Activated naive CD8-positive, alpha-beta T cell treated with anti-CD3 and anti-CD28 coated beads, Interleukin-2, amount 50 U/mL, for 24 hours (primary cell): ENCODE results near the gene CREB5.

Experiments
- ATAC-seq: fragments of 150-1000 bp; cut with Tn5 transposase; one replicate; pipeline ENCODE4 v1.10.0; 2021
- DNase-seq: peaks from one replicate; pipeline ENCODE4 v3.0.0; 2021
- H3K27ac Mint-ChIP-seq: one replicate; pipeline ENCODE4 v1.8.0; 2021; ENCODE audit warnings: mild to moderate bottlenecking, mixed read lengths
- H3K27me3 Mint-ChIP-seq: one replicate; pipeline ENCODE4 v1.8.0; 2021; ENCODE audit warnings: mixed read lengths
- H3K36me3 Mint-ChIP-seq: one replicate; pipeline ENCODE4 v1.8.0; 2021; ENCODE audit warnings: low read depth, mixed read lengths
- H3K4me1 Mint-ChIP-seq: one replicate; pipeline ENCODE4 v1.8.0; 2021; ENCODE audit warnings: mixed read lengths
- H3K4me3 Mint-ChIP-seq: one replicate; pipeline ENCODE4 v1.8.0; 2021; ENCODE audit warnings: mild to moderate bottlenecking, moderate library complexity, mixed read lengths
- H3K9me3 Mint-ChIP-seq: one replicate; pipeline ENCODE4 v1.8.0; 2021; ENCODE audit warnings: mixed read lengths

Gene CREB5

GRCh38 chr7:28623863-28624262 is 211.5 kb downstream of the CREB5 start:
- no peak overlapping the region for H3K4me3 Mint-ChIP-seq
- H3K9me3 Mint-ChIP-seq, result no peaks in the 10 kb centered on the region
- no peak for ATAC-seq
- no peaks in the 10 kb centered on the region for H3K36me3 Mint-ChIP-seq
- no peak overlapping the region for H3K27ac Mint-ChIP-seq
- H3K4me1 Mint-ChIP-seq, result no peaks in the 10 kb centered on the region
- no peak for DNase-seq
- H3K27me3 Mint-ChIP-seq, result peaks cover 1% of the 10 kb centered on the region

- ATAC-seq, result no peak
- Mint-ChIP-seq H3K4me3 (no peak overlapping the region), H3K27me3 (peaks cover 1% of the 10 kb centered on the region), H3K4me1 (no peaks in the 10 kb centered on the region), H3K27ac (no peak overlapping the region), H3K9me3 (no peaks in the 10 kb centered on the region), H3K36me3 (no peaks in the 10 kb centered on the region)
- DNase-seq, result no peak
Measured at GRCh38 chr7:28625432-28625831, 213.1 kb downstream of the CREB5 start.

GRCh38 chr7:28626221-28626620 is 213.9 kb downstream of the CREB5 start:
- Mint-ChIP-seq H3K4me1 (no peaks in the 10 kb centered on the region), H3K36me3 (no peaks in the 10 kb centered on the region), H3K9me3 (no peaks in the 10 kb centered on the region), H3K27me3 (peaks cover 1% of the 10 kb centered on the region), H3K4me3 (no peak overlapping the region), H3K27ac (no peak overlapping the region)
- ATAC-seq (no peak), DNase-seq (no peak)

- Mint-ChIP-seq H3K36me3 (no peaks in the 10 kb centered on the region), H3K27ac (no peak overlapping the region), H3K4me3 (no peak overlapping the region), H3K9me3 (no peaks in the 10 kb centered on the region), H3K4me1 (no peaks in the 10 kb centered on the region), H3K27me3 (peaks cover 1% of the 10 kb centered on the region)
- no peak for ATAC-seq
- DNase-seq, result peak; percentile 8
Measured at GRCh38 chr7:28626624-28627262, 214.4 kb downstream of the CREB5 start.

DNA sequence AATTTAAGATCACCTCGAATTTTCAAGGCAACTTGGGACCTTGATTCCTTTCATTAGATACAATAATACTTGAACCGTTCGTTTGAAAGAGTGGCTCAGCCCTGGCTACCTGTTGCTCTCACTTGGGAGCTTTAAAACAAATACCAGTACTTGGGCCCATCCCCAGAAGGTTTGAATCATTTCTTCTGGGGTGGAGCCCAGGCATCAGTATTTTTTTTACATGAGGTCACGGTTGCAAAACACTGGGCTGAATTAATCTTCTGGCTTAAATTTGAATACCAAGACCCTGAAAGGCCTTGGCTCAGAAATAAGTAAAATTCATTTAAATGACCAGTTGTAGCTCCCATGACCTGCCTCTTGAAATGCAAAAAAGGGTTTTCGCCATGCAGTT is 214.9 kb downstream of the CREB5 start:
- DNase-seq (no peak), ATAC-seq (no peak)
- Mint-ChIP-seq H3K4me3 (no peak overlapping the region), H3K9me3 (no peaks in the 10 kb centered on the region), H3K27me3 (peaks cover 1% of the 10 kb centered on the region), H3K27ac (no peak overlapping the region), H3K36me3 (no peaks in the 10 kb centered on the region), H3K4me1 (no peaks in the 10 kb centered on the region)

DNA sequence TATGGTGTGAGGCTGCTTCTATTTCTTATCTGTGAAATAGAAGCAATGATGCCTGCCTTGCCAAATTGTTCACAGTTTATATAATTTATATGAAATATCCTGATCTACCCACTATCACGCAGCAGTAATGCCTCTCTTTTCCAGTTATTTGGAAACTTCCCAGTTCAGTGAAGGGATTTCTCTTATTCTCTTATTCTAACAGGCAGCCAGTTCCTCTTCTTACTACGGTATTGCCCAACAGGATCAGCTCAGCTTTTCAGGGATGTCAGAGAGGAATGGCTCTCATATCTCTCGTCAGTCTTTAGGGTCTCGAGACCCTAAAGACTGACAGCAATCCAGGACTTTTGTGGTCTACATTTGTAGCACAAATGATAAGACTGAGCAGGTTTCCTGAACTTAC is 215.6 kb downstream of the CREB5 start:
- Mint-ChIP-seq H3K27me3 (peaks cover 1% of the 10 kb centered on the region), H3K9me3 (no peaks in the 10 kb centered on the region), H3K4me3 (no peak overlapping the region), H3K36me3 (no peaks in the 10 kb centered on the region), H3K27ac (no peak overlapping the region), H3K4me1 (no peaks in the 10 kb centered on the region)
- no peak for ATAC-seq
- no peak for DNase-seq

DNA sequence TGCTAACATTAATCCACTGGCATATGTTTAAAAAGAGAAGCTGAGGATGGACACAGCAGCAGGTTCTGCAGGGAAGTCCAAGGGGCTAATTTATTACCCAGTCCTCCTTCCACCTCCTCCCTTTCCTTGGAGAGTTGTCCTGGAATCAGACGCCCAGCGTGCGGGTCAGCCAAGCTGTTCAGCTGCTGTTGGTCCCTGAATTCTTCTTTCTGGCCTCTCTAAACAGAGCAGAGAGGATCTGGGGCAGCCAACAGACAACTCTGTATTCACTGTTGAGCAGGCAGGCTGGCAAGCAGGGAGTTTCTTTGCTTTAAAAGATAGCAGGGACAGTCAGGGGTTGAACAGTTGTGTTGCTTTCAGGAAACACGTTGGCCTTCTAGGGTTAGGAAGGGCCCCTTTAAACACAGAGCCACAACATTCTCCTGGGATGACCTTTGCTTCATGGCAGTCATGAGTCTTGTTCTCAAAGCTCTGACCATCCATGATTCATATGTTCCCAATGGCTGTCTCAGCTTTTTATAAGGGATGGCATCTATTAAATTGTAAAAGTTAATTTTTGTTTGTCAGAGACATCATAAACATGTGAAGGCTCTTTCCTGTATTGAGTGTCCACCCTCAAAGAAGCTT is 217.0 kb downstream of the CREB5 start:
- Mint-ChIP-seq H3K27ac (no peak overlapping the region), H3K36me3 (no peaks in the 10 kb centered on the region), H3K4me3 (no peak overlapping the region), H3K4me1 (no peaks in the 10 kb centered on the region), H3K27me3 (peaks cover 1% of the 10 kb centered on the region), H3K9me3 (no peaks in the 10 kb centered on the region)
- ATAC-seq, result no peak
- DNase-seq, result no peak

GRCh38 chr7:28630350-28630749 is 218.0 kb downstream of the CREB5 start:
- Mint-ChIP-seq H3K9me3 (no peaks in the 10 kb centered on the region), H3K36me3 (no peaks in the 10 kb centered on the region), H3K27me3 (peaks cover 1% of the 10 kb centered on the region), H3K4me1 (no peaks in the 10 kb centered on the region), H3K27ac (no peak overlapping the region), H3K4me3 (no peak overlapping the region)
- DNase-seq (no peak), ATAC-seq (no peak)

GRCh38 chr7:28631995-28632394 is 219.7 kb downstream of the CREB5 start:
- DNase-seq, result no peak
- Mint-ChIP-seq H3K36me3 (no peaks in the 10 kb centered on the region), H3K27ac (no peak overlapping the region), H3K27me3 (no peaks in the 10 kb centered on the region), H3K4me1 (no peaks in the 10 kb centered on the region), H3K9me3 (no peaks in the 10 kb centered on the region), H3K4me3 (no peak overlapping the region)
- no peak for ATAC-seq

DNA sequence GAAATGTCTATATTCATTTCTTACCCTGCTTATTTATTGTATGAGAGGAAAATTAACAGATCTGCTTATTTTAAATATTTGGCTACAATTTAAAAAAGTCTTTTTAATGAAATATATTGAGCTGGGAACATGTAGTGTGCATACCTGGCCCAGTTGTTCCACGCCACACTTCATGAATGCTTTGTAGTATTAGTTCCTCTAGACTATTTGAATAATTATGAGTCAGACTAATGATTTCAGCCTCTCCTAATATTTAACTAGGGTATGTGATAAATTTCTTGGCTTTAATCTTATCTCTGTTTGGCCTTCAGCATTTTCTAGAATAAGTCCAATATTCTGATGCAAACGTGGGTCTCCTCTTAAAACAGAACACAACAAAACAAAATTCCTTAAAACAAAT is 226.6 kb downstream of the CREB5 start:
- H3K4me3 Mint-ChIP-seq, result no peak overlapping the region
- peaks cover 2% of the 10 kb centered on the region for H3K27me3 Mint-ChIP-seq
- H3K36me3 Mint-ChIP-seq, result no peaks in the 10 kb centered on the region
- no peaks in the 10 kb centered on the region for H3K9me3 Mint-ChIP-seq
- DNase-seq (no peak), ATAC-seq (no peak)
- H3K27ac Mint-ChIP-seq, result no peak overlapping the region
- H3K4me1 Mint-ChIP-seq, result no peaks in the 10 kb centered on the region

DNA sequence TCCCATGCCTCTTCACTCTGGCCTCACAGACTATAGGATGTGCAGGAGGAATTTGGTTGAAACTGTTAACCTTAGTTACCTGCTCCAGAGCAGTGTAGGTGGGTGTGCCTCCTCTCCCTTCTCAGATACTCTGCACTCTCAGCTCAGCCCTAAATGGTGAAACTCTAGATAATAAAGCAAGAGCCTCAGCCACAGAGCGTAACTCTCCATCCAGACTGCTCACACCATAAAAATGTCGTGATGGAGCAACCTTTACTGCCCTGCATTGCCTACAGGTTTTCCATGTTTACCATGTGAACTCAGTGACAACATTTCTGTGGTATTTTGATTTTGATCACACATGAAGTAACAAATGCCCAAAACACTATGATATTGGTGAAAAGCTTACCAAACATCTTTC is 227.7 kb downstream of the CREB5 start:
- Mint-ChIP-seq H3K4me3 (no peak overlapping the region), H3K27me3 (peaks cover 2% of the 10 kb centered on the region), H3K4me1 (no peaks in the 10 kb centered on the region), H3K36me3 (no peaks in the 10 kb centered on the region), H3K9me3 (no peaks in the 10 kb centered on the region), H3K27ac (no peak overlapping the region)
- DNase-seq, result no peak
- no peak for ATAC-seq

GRCh38 chr7:28641752-28642545 is 229.6 kb downstream of the CREB5 start:
- no peaks in the 10 kb centered on the region for H3K36me3 Mint-ChIP-seq
- no peaks in the 10 kb centered on the region for H3K4me1 Mint-ChIP-seq
- no peaks in the 10 kb centered on the region for H3K9me3 Mint-ChIP-seq
- H3K27me3 Mint-ChIP-seq, result peaks cover 2% of the 10 kb centered on the region
- ATAC-seq (no peak), DNase-seq (no peak)
- H3K27ac Mint-ChIP-seq, result no peak overlapping the region
- no peak overlapping the region for H3K4me3 Mint-ChIP-seq

DNA sequence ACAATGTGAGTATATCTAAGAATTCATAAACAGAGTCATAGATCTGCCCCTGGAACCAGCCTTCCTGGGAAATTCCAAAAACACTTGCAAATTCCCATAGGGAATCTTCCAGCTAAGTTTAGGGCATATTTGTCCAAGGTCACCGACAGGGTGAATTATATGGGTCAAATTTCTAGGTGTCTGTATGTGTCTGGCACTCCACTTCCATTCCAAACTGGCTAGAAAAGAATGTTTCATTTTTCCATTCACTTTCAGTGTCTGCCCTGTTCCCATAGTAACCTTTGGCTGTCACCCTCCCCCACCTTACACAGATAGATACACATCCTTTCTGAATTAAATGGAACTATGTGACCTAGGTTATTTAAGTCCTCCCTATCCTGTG is 230.9 kb downstream of the CREB5 start:
- H3K4me1 Mint-ChIP-seq, result no peaks in the 10 kb centered on the region
- H3K9me3 Mint-ChIP-seq, result no peaks in the 10 kb centered on the region
- DNase-seq, result no peak
- H3K36me3 Mint-ChIP-seq, result no peaks in the 10 kb centered on the region
- H3K4me3 Mint-ChIP-seq, result no peak overlapping the region
- ATAC-seq, result no peak
- no peak overlapping the region for H3K27ac Mint-ChIP-seq
- H3K27me3 Mint-ChIP-seq, result no peaks in the 10 kb centered on the region

GRCh38 chr7:28643584-28644340 is 231.4 kb downstream of the CREB5 start:
- no peaks in the 10 kb centered on the region for H3K9me3 Mint-ChIP-seq
- H3K36me3 Mint-ChIP-seq, result no peaks in the 10 kb centered on the region
- H3K4me3 Mint-ChIP-seq, result no peak overlapping the region
- ATAC-seq (no peak), DNase-seq (no peak)
- H3K4me1 Mint-ChIP-seq, result no peaks in the 10 kb centered on the region
- H3K27me3 Mint-ChIP-seq, result no peaks in the 10 kb centered on the region
- H3K27ac Mint-ChIP-seq, result no peak overlapping the region

DNA sequence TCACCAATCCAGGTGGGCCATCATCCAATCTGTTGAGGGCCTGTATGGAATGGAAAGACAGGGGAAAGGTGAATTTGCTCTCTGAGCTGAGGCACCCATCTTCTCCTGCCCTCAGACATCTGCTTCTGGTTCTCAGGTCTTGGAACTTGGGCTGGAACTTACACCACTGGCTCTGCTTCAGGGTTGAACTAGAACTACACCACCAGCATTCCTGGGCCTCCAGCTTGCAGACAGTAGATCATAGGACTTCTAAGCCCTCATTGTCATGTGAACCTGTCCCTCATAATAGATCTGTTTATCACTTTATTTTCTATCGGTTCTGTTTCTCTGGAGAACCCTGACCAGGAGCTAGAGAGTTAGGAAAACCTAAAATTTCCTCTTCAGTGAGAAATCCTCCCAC is 233.5 kb downstream of the CREB5 start:
- Mint-ChIP-seq H3K36me3 (no peaks in the 10 kb centered on the region), H3K27me3 (no peaks in the 10 kb centered on the region), H3K4me1 (no peaks in the 10 kb centered on the region), H3K9me3 (no peaks in the 10 kb centered on the region), H3K27ac (no peak overlapping the region), H3K4me3 (no peak overlapping the region)
- no peak for DNase-seq
- ATAC-seq, result no peak
